Measurements from ENCODE around the gene SEC16B.

Gene SEC16B

GRCh38 chr1:177937174-177937770 lies 32.6 kb downstream of the SEC16B start:
- DNase-seq, result no peak

- DNase-seq, result no peak
Observed at GRCh38 chr1:177935638-177936415, 34.0 kb downstream of the SEC16B start.

- DNase-seq, result no peak
Observed at GRCh38 chr1:177934927-177935326, 34.9 kb downstream of the SEC16B start.

GRCh38 chr1:177934461-177934860 lies 35.4 kb downstream of the SEC16B start:
- no peak for DNase-seq

- DNase-seq, result no peak
Observed at GRCh38 chr1:177933881-177934280, 36.0 kb downstream of the SEC16B start.

- no peak for DNase-seq
Observed at GRCh38 chr1:177932123-177932522, 37.7 kb downstream of the SEC16B start.

GRCh38 chr1:177928952-177929351 lies 40.9 kb downstream of the SEC16B start:
- DNase-seq, result no peak

GRCh38 chr1:177928194-177928593 lies 41.7 kb downstream of the SEC16B start:
- DNase-seq, result no peak

- no peak for DNase-seq
Observed at GRCh38 chr1:177927021-177927596, 42.7 kb downstream of the SEC16B start.

- no peak for DNase-seq
Observed at GRCh38 chr1:177926201-177926600, 43.7 kb downstream of the SEC16B start.

GRCh38 chr1:177925006-177925405 lies 44.9 kb downstream of the SEC16B start:
- DNase-seq, result no peak

- no peak for DNase-seq
Observed at GRCh38 chr1:177923441-177923840, 46.4 kb downstream of the SEC16B start.

- DNase-seq, result no peak
Observed at GRCh38 chr1:177922209-177922608, 47.6 kb downstream of the SEC16B start.

- no peak for DNase-seq
Observed at GRCh38 chr1:177921590-177921989, 48.3 kb downstream of the SEC16B start.

- no peak for DNase-seq
Observed at GRCh38 chr1:177920091-177920490, 49.8 kb downstream of the SEC16B start.

- no peak for DNase-seq
Observed at GRCh38 chr1:177915641-177916040, 54.2 kb downstream of the SEC16B start.

GRCh38 chr1:177914603-177915002 lies 55.3 kb downstream of the SEC16B start:
- no peak for DNase-seq

- DNase-seq, result no peak
Observed at GRCh38 chr1:177913762-177914540, 55.9 kb downstream of the SEC16B start.

- no peak for DNase-seq
Observed at GRCh38 chr1:177912991-177913390, 56.9 kb downstream of the SEC16B start.

- DNase-seq, result no peak
Observed at GRCh38 chr1:177909416-177909815, 60.4 kb downstream of the SEC16B start.

- DNase-seq, result no peak
Observed at GRCh38 chr1:177907000-177907399, 62.9 kb downstream of the SEC16B start.

GRCh38 chr1:177905686-177906085 lies 64.2 kb downstream of the SEC16B start:
- DNase-seq, result no peak

- no peak for DNase-seq
Observed at GRCh38 chr1:177902266-177902665, 67.6 kb downstream of the SEC16B start.
